GM12801 (cell line): Measurements from ENCODE around the gene HCCS.

Experiments
- TF ChIP-seq, protein P1 (sequence below): IDR thresholded peaks from one replicate; pipeline ENCODE4 v1.5.1; 2011; ENCODE audit warnings: control low read depth; ENCODE audit not compliant: insufficient read length; ENCODE audit errors: extremely low read depth

HCCS gene

GRCh38 chrX:11129534-11130105 is 18.5 kb downstream of the HCCS start:
- TF ChIP-seq, protein P1, sequence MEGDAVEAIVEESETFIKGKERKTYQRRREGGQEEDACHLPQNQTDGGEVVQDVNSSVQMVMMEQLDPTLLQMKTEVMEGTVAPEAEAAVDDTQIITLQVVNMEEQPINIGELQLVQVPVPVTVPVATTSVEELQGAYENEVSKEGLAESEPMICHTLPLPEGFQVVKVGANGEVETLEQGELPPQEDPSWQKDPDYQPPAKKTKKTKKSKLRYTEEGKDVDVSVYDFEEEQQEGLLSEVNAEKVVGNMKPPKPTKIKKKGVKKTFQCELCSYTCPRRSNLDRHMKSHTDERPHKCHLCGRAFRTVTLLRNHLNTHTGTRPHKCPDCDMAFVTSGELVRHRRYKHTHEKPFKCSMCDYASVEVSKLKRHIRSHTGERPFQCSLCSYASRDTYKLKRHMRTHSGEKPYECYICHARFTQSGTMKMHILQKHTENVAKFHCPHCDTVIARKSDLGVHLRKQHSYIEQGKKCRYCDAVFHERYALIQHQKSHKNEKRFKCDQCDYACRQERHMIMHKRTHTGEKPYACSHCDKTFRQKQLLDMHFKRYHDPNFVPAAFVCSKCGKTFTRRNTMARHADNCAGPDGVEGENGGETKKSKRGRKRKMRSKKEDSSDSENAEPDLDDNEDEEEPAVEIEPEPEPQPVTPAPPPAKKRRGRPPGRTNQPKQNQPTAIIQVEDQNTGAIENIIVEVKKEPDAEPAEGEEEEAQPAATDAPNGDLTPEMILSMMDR: no peak

DNA sequence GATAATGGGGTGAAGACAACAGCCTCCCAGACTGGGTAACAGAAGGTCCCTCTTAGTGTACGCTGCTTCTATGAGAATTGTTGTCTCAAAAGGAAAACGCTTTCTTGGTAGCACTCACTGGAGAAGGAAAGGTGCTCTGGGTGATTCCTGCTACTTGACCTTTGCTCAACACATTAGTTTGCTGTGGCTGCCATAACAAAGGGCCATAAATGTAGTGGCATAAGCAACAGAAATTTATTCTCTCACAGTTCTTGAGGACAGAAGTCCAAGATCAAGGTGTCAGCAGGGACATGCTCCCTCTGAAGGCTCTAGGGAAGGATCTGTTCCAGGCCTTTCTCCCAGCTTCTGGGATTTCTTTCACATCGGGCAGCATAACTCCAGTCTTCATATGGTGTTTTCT is 19.0 kb downstream of the HCCS start:
- TF ChIP-seq, protein P1: no peak

- TF ChIP-seq, protein P1: no peak
Measured at GRCh38 chrX:11131146-11131545, 20.0 kb downstream of the HCCS start.

GRCh38 chrX:11135564-11136185 is 24.5 kb downstream of the HCCS start:
- TF ChIP-seq, protein P1: no peak

DNA sequence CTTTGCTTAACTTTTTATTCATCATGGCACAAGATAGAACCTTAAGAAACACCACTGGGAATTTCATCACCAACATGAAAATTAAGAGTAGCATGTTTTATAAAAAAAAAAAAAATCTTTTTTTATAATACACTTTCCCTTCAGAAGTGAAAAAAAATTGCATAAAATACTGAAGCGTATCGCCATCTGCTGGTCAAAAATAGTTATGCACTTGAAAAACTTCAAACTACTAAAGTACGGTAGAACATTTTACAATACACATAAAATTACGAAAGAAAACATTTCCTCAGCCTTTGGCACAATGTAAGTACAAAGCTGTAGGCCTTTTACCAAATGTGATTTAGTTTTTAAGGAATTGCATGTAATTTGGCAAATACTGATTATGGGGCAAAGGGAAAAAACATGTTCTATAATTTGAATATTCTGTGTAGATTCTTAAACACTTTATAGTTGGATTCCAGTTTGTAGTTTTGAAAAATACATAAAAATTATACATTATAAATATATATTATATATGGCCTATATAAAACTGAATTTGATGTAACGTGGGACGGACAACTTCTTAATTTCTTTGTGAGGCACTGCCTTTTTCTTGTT is 26.5 kb downstream of the HCCS start:
- TF ChIP-seq, protein P1: no peak

DNA sequence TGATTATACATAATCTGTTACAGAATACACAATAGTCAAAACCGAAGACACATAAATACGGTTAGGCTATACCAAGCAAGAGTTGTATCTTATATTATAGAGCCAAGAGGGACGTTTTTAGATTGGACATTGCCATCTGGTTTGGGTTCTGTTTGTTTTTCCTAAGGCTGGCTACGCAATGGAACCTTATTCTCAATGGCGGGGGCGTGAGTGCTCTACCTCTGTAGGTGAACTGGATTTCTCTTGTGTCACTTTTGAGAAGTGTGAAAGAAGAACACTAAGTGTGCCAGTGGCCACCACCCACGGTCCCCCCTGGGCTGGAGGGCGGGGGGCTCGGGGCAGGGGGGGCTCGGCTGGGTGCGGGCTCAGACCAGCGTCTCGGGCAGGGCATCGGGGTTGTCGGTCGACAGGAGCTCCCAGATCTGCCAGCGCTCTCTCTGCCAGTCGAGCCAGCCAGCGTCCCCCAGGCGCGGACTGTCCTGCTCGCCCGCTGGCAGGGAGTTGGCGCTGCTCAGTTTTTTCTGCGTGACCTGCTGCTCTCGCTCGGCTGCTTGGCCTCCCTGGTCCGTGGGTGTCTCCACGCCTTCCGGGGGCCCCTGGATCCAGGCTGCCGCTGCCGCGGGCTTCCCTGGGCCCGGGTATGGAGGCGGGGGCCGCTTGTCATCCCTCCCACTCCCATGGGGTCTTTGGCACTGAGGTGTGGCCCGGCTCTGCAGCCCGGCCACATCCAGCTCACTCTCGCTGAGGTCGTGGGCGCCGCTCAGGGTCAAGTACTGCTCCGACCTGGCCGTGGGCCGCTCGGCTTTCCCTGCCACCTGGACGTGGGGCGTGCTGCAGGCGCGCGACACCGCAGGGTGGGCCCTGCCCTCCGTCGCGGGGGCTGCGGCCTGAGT is 27.6 kb downstream of the HCCS start:
- TF ChIP-seq, protein P1: no peak
